Endodermal cell (in vitro differentiated cells): ENCODE measurements around the gene LSAMP. TPM values are rescaled to one million over a fixed set of nuclear protein-coding genes. Genes with fewer than 3 reads are reported as not detected.
A peak's percentile ranks its signal among the peaks of the same experiment; 100 is the strongest.

Experiments
- DNase-seq: peaks from one replicate; pipeline ENCODE4 v3.0.0-alpha.2; 2017
- H3K27ac ChIP-seq: 2 replicates; pipeline ENCODE4 v1.5.1; 2013; ENCODE audit warnings: mild to moderate bottlenecking, low read depth, low read length, moderate library complexity
- H3K27me3 ChIP-seq: 2 replicates; pipeline ENCODE4 v1.6.1; 2013; ENCODE audit warnings: mild to moderate bottlenecking, low read length, moderate library complexity; ENCODE audit not compliant: insufficient read depth, control insufficient read depth, poor library complexity, severe bottlenecking
- H3K36me3 ChIP-seq: 2 replicates; pipeline ENCODE4 v1.7.0; 2013; ENCODE audit warnings: mild to moderate bottlenecking, low read length, moderate library complexity; ENCODE audit not compliant: control insufficient read depth, insufficient read depth
- H3K4me1 ChIP-seq: one replicate; pipeline ENCODE4 v1.7.0; 2013; ENCODE audit warnings: low read length; ENCODE audit not compliant: control insufficient read depth, insufficient read depth
- H3K4me3 ChIP-seq: 2 replicates; pipeline ENCODE4 v1.5.1; 2013; ENCODE audit warnings: mild to moderate bottlenecking, low read length, moderate library complexity
- H3K9ac ChIP-seq: 2 replicates; pipeline ENCODE4 v1.6.1; 2013; ENCODE audit warnings: mild to moderate bottlenecking, low read length, moderate library complexity; ENCODE audit not compliant: poor library complexity, severe bottlenecking; ENCODE audit errors: extremely low read depth
- H3K9me3 ChIP-seq: 2 replicates; pipeline ENCODE4 v1.6.1; 2013; ENCODE audit warnings: mild to moderate bottlenecking, low read length, moderate library complexity; ENCODE audit not compliant: control insufficient read depth
- H3K27ac Mint-ChIP-seq: 2 replicates; pipeline ENCODE4 v1.8.0; 2020; ENCODE audit warnings: mixed read lengths
- H3K27me3 Mint-ChIP-seq: 2 replicates; pipeline ENCODE4 v1.8.0; 2021; ENCODE audit warnings: mild to moderate bottlenecking, mixed read lengths; ENCODE audit not compliant: insufficient read depth
- H3K36me3 Mint-ChIP-seq: 2 replicates; pipeline ENCODE4 v1.8.0; 2020; ENCODE audit warnings: low read depth, mixed read lengths
- H3K4me1 Mint-ChIP-seq: 2 replicates; pipeline ENCODE4 v1.8.0; 2020; ENCODE audit warnings: mixed read lengths
- H3K4me3 Mint-ChIP-seq: 2 replicates; pipeline ENCODE4 v1.8.0; 2020; ENCODE audit warnings: mild to moderate bottlenecking, moderate library complexity, mixed read lengths
- H3K9me3 Mint-ChIP-seq: 2 replicates; pipeline ENCODE4 v1.8.0; 2020; ENCODE audit warnings: mild to moderate bottlenecking, mixed read lengths
- WGBS, 2 experiments: methylation state at CpG; one replicate each; pipeline versions ENCODE4 v1.1.5 to v1.1.7; 2013; ENCODE audit warnings: missing lambda C conversion rate in 2 of 2, mixed read lengths in 1 of 2; ENCODE audit not compliant: insufficient coverage in 1 of 2, insufficient read length in 1 of 2; 5-methylcytosine and 5-hydroxymethylcytosine counted together
- total RNA-seq, 2 donors: library from RNA; stranded (reverse); fragmentation: NEBNext Ultra II Directional in 1 of 2; extraction: Animal tissue kit (Norgen Biotek cat#: 25700) in 1 of 2; gene quantifications; 2 replicates in 1 of 2; 3 replicates in 1 of 2; pipeline ENCODE4 v1.2.1, GENCODE V29; 2021
- TF ChIP-seq, protein P1 (sequence below): fragments of 200-600 bp; sonication (generic); conservative IDR thresholded peaks from 2 replicates; pipeline ENCODE4 v1.5.0; 2021; ENCODE audit warnings: antibody characterized with exemption, mild to moderate bottlenecking

Gene LSAMP
- total RNA-seq, 2 donors from 2014 or later: 4.4 to 10.2 TPM

DNA sequence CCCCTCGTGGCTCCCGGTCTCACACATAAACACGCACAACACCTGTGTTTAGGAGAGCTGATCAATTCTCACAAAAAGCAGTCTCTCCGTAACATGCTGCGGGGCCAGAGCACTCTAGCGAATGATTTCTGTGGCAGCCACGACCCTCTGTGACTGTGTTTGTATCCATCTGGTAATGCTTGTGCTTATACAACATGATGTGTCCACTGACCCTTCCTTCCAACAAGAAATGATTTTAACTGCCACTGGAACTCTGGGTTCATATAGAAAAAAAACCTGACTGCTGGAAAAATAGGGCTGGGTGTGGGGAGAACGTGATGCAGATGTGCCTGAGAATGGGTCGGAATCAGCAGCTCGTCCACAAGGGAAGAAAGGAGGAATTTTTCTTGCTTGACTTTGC lies 411.8 kb downstream of the LSAMP start:
- Histone ChIP-seq H3K27me3 (no peaks in the 10 kb centered on the region), H3K4me3 (no peak overlapping the region), H3K9ac (no peak overlapping the region), H3K4me1 (no peaks in the 10 kb centered on the region), H3K9me3 (no peaks in the 10 kb centered on the region), H3K36me3 (no peaks in the 10 kb centered on the region), H3K27ac (peak overlapping the region; percentile 51)
- Mint-ChIP-seq H3K9me3 (no peaks in the 10 kb centered on the region), H3K4me1 (peaks cover 3% of the 10 kb centered on the region), H3K36me3 (no peaks in the 10 kb centered on the region), H3K4me3 (no peak overlapping the region), H3K27me3 (no peaks in the 10 kb centered on the region), H3K27ac (no peak overlapping the region)
- 92 to 94% methylated on average over 10 of the region's 10 CpGs for WGBS, 2 experiments
- TF ChIP-seq, protein P1, sequence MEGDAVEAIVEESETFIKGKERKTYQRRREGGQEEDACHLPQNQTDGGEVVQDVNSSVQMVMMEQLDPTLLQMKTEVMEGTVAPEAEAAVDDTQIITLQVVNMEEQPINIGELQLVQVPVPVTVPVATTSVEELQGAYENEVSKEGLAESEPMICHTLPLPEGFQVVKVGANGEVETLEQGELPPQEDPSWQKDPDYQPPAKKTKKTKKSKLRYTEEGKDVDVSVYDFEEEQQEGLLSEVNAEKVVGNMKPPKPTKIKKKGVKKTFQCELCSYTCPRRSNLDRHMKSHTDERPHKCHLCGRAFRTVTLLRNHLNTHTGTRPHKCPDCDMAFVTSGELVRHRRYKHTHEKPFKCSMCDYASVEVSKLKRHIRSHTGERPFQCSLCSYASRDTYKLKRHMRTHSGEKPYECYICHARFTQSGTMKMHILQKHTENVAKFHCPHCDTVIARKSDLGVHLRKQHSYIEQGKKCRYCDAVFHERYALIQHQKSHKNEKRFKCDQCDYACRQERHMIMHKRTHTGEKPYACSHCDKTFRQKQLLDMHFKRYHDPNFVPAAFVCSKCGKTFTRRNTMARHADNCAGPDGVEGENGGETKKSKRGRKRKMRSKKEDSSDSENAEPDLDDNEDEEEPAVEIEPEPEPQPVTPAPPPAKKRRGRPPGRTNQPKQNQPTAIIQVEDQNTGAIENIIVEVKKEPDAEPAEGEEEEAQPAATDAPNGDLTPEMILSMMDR: no peak
- no peak for DNase-seq

DNA sequence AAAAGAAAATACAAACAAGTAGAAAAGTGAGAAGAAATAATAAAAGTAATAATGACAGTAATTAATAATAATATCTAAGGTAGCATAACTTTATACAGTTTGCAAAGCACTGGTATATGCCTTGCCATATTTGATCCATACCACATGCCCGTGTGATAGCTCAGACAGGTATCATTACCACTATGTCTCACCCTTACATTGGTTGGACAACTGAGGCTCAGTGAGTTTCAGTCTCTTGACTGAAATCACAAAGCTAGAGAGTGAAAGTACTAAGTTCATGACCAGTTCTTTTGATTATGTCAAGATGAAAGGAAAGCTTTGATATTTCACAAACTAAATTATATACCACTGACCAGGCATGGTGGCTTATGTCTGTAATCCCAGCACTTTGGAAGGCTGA lies 413.1 kb downstream of the LSAMP start:
- no peaks in the 10 kb centered on the region for H3K9me3 ChIP-seq
- 93% methylated on average over 1 of the region's 1 CpG; no CpG with 5 or more reads in 1 of the 2 experiments for WGBS, 2 experiments

DNA sequence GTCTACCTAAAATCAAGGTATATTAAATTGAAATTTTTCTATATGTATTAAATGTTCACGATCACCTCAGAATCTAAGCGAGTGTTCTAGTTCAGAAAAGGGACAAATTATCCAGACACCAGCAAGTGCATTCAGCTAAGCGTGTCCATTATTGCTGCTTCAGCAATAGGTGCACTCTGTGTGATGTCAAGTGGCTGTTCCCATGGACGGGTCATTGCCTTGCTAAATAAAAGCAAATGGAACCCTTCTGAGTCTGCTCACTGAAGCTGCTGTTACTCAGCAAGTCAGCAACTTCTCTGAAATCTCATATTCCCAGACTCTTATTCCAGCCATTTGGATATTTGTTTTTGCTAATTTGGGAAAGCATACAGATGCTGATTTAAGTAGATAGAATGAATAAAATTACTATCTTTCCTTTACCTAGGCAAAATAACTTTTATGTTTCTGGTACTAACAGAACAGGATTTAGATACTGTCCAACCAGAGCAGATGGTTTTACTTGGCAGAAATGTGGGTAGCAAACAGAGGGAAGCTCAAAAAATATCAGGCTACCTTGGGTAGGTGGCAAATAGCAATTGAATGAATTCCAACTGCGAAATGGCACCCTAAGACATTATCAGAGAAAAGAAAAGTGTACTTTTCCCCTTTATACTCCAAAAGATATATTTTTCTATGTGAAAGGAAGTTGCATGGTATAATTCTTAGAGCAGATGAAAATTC lies 415.0 kb downstream of the LSAMP start:
- Mint-ChIP-seq H3K36me3 (no peaks in the 10 kb centered on the region), H3K27me3 (no peaks in the 10 kb centered on the region), H3K4me1 (peaks cover 3% of the 10 kb centered on the region), H3K4me3 (no peak overlapping the region), H3K9me3 (no peaks in the 10 kb centered on the region), H3K27ac (no peak overlapping the region)
- 83 to 86% methylated on average over 3 to 5 of the region's 5 CpGs for WGBS, 2 experiments
- Histone ChIP-seq H3K4me3 (no peak overlapping the region), H3K9me3 (no peaks in the 10 kb centered on the region), H3K9ac (no peak overlapping the region), H3K27ac (no peak overlapping the region), H3K27me3 (no peaks in the 10 kb centered on the region), H3K4me1 (no peaks in the 10 kb centered on the region), H3K36me3 (no peaks in the 10 kb centered on the region)
- TF ChIP-seq, protein P1: no peak
- DNase-seq: no peak

More for the DNA sequence above, 413.1 kb downstream of the LSAMP start:
- H3K4me1 ChIP-seq: no peaks in the 10 kb centered on the region
- H3K36me3 Mint-ChIP-seq: no peaks in the 10 kb centered on the region
- no peak overlapping the region for H3K27ac ChIP-seq
- no peak overlapping the region for H3K27ac Mint-ChIP-seq
- H3K27me3 Mint-ChIP-seq: no peaks in the 10 kb centered on the region
- no peaks in the 10 kb centered on the region for H3K36me3 ChIP-seq
- no peak overlapping the region for H3K9ac ChIP-seq
- DNase-seq: no peak
- H3K27me3 ChIP-seq: no peaks in the 10 kb centered on the region
- peaks cover 3% of the 10 kb centered on the region for H3K4me1 Mint-ChIP-seq
- H3K4me3 ChIP-seq: no peak overlapping the region
- TF ChIP-seq, protein P1: no peak
- no peaks in the 10 kb centered on the region for H3K9me3 Mint-ChIP-seq
- no peak overlapping the region for H3K4me3 Mint-ChIP-seq
